ENCODE measurements around the gene IMMP2L.

Gene IMMP2L

DNA sequence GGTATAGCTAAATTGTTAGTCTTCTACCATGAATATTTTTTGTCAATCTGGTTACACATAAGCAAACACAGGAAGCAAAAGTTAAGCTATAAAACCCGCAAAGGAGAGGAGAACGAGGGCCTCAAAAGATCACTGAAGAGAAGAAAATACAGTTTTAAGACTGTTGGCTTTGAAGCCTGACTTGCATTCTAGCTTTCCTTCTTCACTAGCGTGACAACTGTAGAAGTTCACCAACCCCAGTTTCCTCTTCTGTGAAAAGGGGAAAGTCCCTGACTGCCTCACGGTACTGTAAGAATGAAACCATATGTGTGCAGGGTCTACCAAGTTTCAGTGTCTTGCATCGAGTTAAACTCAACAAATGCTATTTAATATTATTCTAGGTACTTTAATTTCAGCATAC lies 478.9 kb downstream of the IMMP2L start:
- no peaks in the 10 kb centered on the region for H3K9me3 ChIP-seq
- H3K4me1 ChIP-seq: no peaks in the 10 kb centered on the region
- H3K4me3 ChIP-seq (ENCODE audit: low read depth, low read length): no peak overlapping the region
- no peaks in the 10 kb centered on the region for H3K27me3 ChIP-seq
- H3K36me3 ChIP-seq: no peaks in the 10 kb centered on the region
- TF ChIP-seq CTCF (IDR thresholded peaks at IDR 0.05; ENCODE audit: low read depth, low read length): no peak
- no peak for DNase-seq

DNA sequence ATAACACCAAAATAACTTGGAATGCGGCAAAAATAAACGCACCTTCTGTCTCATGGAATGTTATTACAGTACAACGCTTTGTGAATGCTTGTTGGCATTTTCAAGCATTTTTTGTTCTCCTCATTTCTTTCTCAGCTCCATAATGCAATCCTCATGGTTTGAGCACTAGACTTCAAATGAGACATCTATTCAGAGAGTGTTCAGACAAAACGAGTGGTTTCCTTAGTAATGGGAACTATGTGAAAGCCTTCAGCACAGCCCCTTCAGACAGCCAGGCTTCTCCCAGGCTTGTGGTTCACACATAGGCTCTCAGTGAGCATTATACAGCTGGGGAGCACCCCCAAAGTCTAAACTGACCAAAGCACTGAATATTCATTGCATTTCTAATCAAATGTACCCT lies 479.9 kb downstream of the IMMP2L start:
- no peak for DNase-seq
- H3K9me3 ChIP-seq: no peaks in the 10 kb centered on the region
- H3K4me1 ChIP-seq: no peaks in the 10 kb centered on the region
- TF ChIP-seq CTCF (IDR thresholded peaks at IDR 0.05; ENCODE audit: low read depth, low read length): no peak
- no peaks in the 10 kb centered on the region for H3K36me3 ChIP-seq
- no peak overlapping the region for H3K4me3 ChIP-seq (ENCODE audit: low read depth, low read length)
- H3K27me3 ChIP-seq: no peaks in the 10 kb centered on the region

DNA sequence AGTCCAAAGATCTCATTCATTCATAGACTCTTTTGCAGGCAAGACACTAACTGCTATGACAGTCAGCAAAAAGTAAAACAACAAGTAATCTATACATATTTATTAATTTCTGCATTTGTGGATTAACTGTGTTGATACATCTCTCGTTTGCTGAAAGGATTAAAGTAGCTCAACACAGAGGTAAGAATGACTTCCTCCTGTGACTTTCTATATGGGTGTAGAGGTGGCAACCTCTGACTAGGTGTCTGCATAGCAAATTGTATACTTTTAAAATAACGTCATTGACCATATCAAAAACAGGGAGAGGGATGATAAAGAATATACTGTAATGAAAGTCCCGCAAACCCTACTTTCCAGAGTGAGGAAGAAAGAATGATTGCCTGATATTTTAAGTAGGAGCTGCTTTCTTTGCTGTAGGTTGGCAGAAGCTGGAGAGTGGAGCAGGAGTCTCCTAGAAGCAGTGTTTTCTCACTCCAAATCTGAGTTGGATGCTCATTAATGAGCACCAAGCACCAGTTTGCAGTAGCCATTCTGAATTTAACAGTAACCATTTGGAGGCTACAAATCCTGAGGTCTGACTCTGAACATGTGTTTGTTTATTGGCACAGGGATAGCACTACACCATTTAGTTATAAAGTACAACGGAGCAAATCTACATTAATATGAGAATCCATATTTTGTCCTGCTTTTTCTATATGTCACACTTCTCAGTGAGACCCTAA lies 480.6 kb downstream of the IMMP2L start:
- DNase-seq: no peak
- H3K4me3 ChIP-seq (ENCODE audit: low read depth, low read length): no peak overlapping the region
- no peaks in the 10 kb centered on the region for H3K4me1 ChIP-seq
- H3K27me3 ChIP-seq: no peaks in the 10 kb centered on the region
- H3K36me3 ChIP-seq: no peaks in the 10 kb centered on the region
- TF ChIP-seq CTCF (IDR thresholded peaks at IDR 0.05; ENCODE audit: low read depth, low read length): no peak
- no peaks in the 10 kb centered on the region for H3K9me3 ChIP-seq

GRCh38 chr7:111080495-111081105 lies 481.7 kb downstream of the IMMP2L start:
- Histone ChIP-seq H3K27me3 (no peaks in the 10 kb centered on the region), H3K36me3 (no peaks in the 10 kb centered on the region), H3K4me3 (ENCODE audit: low read depth, low read length) (no peak overlapping the region), H3K4me1 (no peaks in the 10 kb centered on the region), H3K9me3 (no peaks in the 10 kb centered on the region)
- no peak for DNase-seq
- no peak for TF ChIP-seq CTCF (IDR thresholded peaks at IDR 0.05; ENCODE audit: low read depth, low read length)

DNA sequence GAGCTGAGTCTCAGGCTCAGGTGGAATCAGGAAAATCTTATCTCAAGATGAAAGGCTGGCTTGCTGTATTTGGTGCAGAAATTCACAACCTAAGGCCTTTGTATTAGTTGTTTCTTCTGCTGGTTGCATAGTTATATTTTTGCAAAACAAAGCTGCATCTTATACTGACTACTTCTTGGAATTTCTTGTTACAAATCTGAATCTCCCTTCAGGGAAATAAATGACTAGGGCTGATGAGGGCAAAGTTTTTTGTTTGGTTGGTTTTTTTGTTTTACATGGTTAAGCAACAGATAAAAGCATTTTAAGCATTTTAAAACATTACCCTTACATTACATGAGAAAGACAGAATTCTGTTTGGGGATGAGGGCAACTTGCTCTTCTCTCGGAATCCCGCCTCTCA lies 485.3 kb downstream of the IMMP2L start:
- no peak for TF ChIP-seq CTCF (IDR thresholded peaks at IDR 0.05; ENCODE audit: low read depth, low read length)
- H3K36me3 ChIP-seq: no peaks in the 10 kb centered on the region

GRCh38 chr7:111076205-111076604 lies 486.1 kb downstream of the IMMP2L start:
- H3K4me1 ChIP-seq: no peaks in the 10 kb centered on the region
- no peaks in the 10 kb centered on the region for H3K9me3 ChIP-seq
- H3K36me3 ChIP-seq: no peaks in the 10 kb centered on the region
- TF ChIP-seq CTCF (IDR thresholded peaks at IDR 0.05; ENCODE audit: low read depth, low read length): no peak
- DNase-seq: no peak
- no peaks in the 10 kb centered on the region for H3K27me3 ChIP-seq
- no peak overlapping the region for H3K4me3 ChIP-seq (ENCODE audit: low read depth, low read length)

More for the DNA sequence above, 485.3 kb downstream of the IMMP2L start:
- Histone ChIP-seq H3K4me3 (ENCODE audit: low read depth, low read length) (no peak overlapping the region), H3K4me1 (no peaks in the 10 kb centered on the region), H3K9me3 (no peaks in the 10 kb centered on the region), H3K27me3 (no peaks in the 10 kb centered on the region)
- no peak for DNase-seq

All from BE2C (cell line).